ENCODE data around the gene TMEM145. TPM values are rescaled to one million over a fixed set of nuclear protein-coding genes. Genes with fewer than 3 reads are reported as not detected.

The TMEM145 gene
- total and polyA plus RNA-seq, 9 of the 15 experiments (the other 6 are each of a cell fraction or from before 2014, with no cell fraction given), result 0.80 to 5.5 (median 1.9) TPM; not detected in 3

- Histone ChIP-seq H3K36me3 (ENCODE audit: control insufficient read depth, insufficient read depth, low read length) (peaks cover 59% of the 10 kb centered on the region), H3K4me1 (replicated peaks in 1 of 2; ENCODE audit: control insufficient read depth in 2 of 2, insufficient read depth in 2 of 2, low read length in 2 of 2) (peaks cover 11 to 50% of the 10 kb centered on the region in 2 experiments), H4K20me1 (replicated peaks; ENCODE audit: control insufficient read depth, insufficient read depth, low read length) (no peaks in the 10 kb centered on the region), H3K9ac (ENCODE audit: insufficient read depth in 1 of 2, low read depth in 2 of 2, low read length in 2 of 2) (peak overlapping the region in 1 of 2 experiments; percentile 17; a peak in 1 of 4 replicates), H3K9me1 (ENCODE audit: control insufficient read depth, insufficient read depth, low read length) (no peaks in the 10 kb centered on the region), H3K4me3 (no peak overlapping the region), H3K79me2 (ENCODE audit: control insufficient read depth, insufficient read depth, low read length) (peaks cover 32% of the 10 kb centered on the region), H2AFZ (ENCODE audit: low read depth, low read length) (no peak overlapping the region), H3K9me3 (replicated peaks; ENCODE audit: control insufficient read depth, insufficient read depth, low read depth, low read length) (no peaks in the 10 kb centered on the region), H3K4me2 (ENCODE audit: insufficient read depth, low read length) (no peak overlapping the region), H3K27ac (ENCODE audit: extremely low read depth, low read depth, low read length) (no peak overlapping the region), H3K27me3 (ENCODE audit: control insufficient read depth in 2 of 2, insufficient read depth in 2 of 2, low read length in 2 of 2) (no peaks in the 10 kb centered on the region)
- intact Hi-C loops (cut with micrococcal nuclease) (no loop called here), in situ Hi-C loops (cut with MboI) (no loop called here)
- ATAC-seq, result no peak
- BruUV-seq (replicated peaks), result no TSS peak
- CTCF ChIA-PET (ENCODE audit: low intra/inter-chr PET ratio), result no interaction called here
- TF ChIP-seq ZSCAN29 (IDR thresholded peaks at IDR 0.05) (no peak), TCFL5 (CRISPR knock-in tag; conservative IDR thresholded peaks at IDR 0.05) (no peak), HNRNPK (IDR thresholded peaks at IDR 0.05; ENCODE audit: low read depth, low read length, poor library complexity, severe bottlenecking) (no peak), RBFOX2 (IDR thresholded peaks at IDR 0.05; ENCODE audit: low read depth, low read length) (peak; percentile 43; the same call in 1 of the 2 replicates), ZZZ3 (IDR thresholded peaks at IDR 0.05) (no peak), MXD1 (CRISPR knock-in tag; IDR thresholded peaks at IDR 0.05; ENCODE audit: borderline replicate concordance, poor library complexity, severe bottlenecking) (no peak), PCBP1 (IDR thresholded peaks at IDR 0.05; ENCODE audit: low read depth, low read length, poor library complexity, severe bottlenecking) (peak; percentile 22)
- WGBS (ENCODE audit: insufficient coverage, low coverage, missing lambda C conversion rate), result 90% methylated on average over 6 of the region's 23 CpGs
- DNase-seq (ENCODE audit: extremely low read depth in 1 of 4, low spot score in 3 of 4), result no peak
- POLR2A ChIA-PET, result interaction anchor here (0.7 kb wide), 1 partner anchor 30 kb away, joined by 3 read pairs; no protein-coding TSS in a partner anchor
- no peak for FAIRE-seq
These were observed 40.1 kb upstream of the TMEM145 start for GRCh38 chr19:42272989-42273406.

Data from K562 (cell line).